Measurements from ENCODE around the gene CASKIN2. TPM values are rescaled to one million over a fixed set of nuclear protein-coding genes. Genes with fewer than 3 reads are reported as not detected.

The CASKIN2 gene
- total and polyA plus RNA-seq, 10 of the 15 experiments (the other 5 are each of a cell fraction or from before 2014, with no cell fraction given), result 0.02 to 2.7 (median 0.44) TPM; not detected in 1

DNA sequence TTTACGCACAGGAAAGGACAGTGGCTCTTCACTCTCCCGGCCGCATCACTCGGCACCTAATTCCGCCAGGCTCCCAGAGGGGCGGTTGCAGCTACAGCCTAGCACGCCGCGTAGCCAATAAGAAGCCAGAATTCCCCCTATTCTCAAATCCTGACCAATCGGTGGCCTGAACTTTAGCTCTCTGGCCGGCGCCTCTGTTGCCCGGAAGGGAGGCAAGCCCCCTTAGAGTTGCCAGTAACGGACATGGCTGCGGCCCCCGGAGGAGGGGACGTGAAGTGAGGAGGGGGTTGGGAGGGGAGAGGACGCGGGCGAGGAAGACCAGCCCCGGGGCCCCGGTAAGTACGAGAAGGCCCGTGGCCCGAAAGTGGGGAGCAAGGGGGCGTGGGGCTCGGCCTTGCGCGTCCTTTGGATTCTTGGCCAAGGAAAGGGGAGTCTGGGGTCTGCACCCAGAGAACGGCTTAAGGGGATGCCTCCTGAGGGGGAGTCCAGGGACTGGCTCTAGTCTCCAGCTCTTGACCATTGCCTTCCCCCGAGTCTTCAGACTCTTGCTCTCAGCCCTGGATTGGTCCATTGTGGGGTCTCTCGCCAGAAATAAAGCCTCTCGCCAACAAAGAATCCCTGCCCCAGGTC, 58.8 kb downstream of the CASKIN2 start, which contains the start of gene TMEM94 (continued):
- TF ChIP-seq TAF1 (IDR thresholded peaks at IDR 0.05; ENCODE audit: borderline replicate concordance, low read depth, low read length) (peak; percentile 94), SPI1 (IDR thresholded peaks at IDR 0.05; ENCODE audit: borderline replicate concordance, insufficient read depth, low read depth, low read length) (no peak), SMARCA5 (IDR thresholded peaks at IDR 0.05) (no peak), IKZF2 (IDR thresholded peaks at IDR 0.05) (no peak), ATF7 (IDR thresholded peaks at IDR 0.05; ENCODE audit: low read depth) (peak; percentile 64), LARP7 (IDR thresholded peaks at IDR 0.05) (peak; percentile 31; the same call in 1 of the 2 replicates), IKZF1 (conservative IDR thresholded peaks at IDR 0.05) (peak; percentile 97), EGR1 (IDR thresholded peaks at IDR 0.05; ENCODE audit: borderline replicate concordance in 1 of 2, low read depth in 2 of 2, low read length in 2 of 2) (no peak), WRNIP1 (IDR thresholded peaks at IDR 0.05; ENCODE audit: borderline replicate concordance, low read depth, low read length) (no peak), STAT3 (IDR thresholded peaks at IDR 0.05; ENCODE audit: low read depth, low read length) (no peak), RB1 (IDR thresholded peaks at IDR 0.05; ENCODE audit: borderline replicate concordance) (no peak; the same call in 1 of the 2 replicates), CHD4 (IDR thresholded peaks at IDR 0.05) (no peak), HDGF (IDR thresholded peaks at IDR 0.05) (no peak), HDAC6 (IDR thresholded peaks at IDR 0.05; ENCODE audit: unreplicated experiment) (no peak), MEF2A (IDR thresholded peaks at IDR 0.05; ENCODE audit: insufficient read depth, low read depth, low read length) (no peak), SREBF1 (IDR thresholded peaks at IDR 0.05; ENCODE audit: low read length) (no peak), CBX3 (IDR thresholded peaks at IDR 0.05; ENCODE audit: borderline replicate concordance, low read depth) (no peak), MXI1 (IDR thresholded peaks at IDR 0.05; ENCODE audit: low read depth, low read length) (0 out of 2 replicates have a peak, but pooled peaks have one; percentile 8), ETV6 (conservative IDR thresholded peaks at IDR 0.05 in 1 of 2, IDR thresholded peaks at IDR 0.05 in 1 of 2; ENCODE audit: borderline replicate concordance in 1 of 2, low read depth in 1 of 2) (no peak), NR2C1 (IDR thresholded peaks at IDR 0.05) (peak; percentile 79), CHD2 (IDR thresholded peaks at IDR 0.05; ENCODE audit: borderline replicate concordance, low read depth, low read length) (peak; percentile 95), BCL11A (IDR thresholded peaks at IDR 0.05; ENCODE audit: low read depth, low read length) (no peak), SMAD1 (IDR thresholded peaks at IDR 0.05; ENCODE audit: low read depth, partially characterized antibody) (no peak)
- TF ChIP-seq, protein P1, sequence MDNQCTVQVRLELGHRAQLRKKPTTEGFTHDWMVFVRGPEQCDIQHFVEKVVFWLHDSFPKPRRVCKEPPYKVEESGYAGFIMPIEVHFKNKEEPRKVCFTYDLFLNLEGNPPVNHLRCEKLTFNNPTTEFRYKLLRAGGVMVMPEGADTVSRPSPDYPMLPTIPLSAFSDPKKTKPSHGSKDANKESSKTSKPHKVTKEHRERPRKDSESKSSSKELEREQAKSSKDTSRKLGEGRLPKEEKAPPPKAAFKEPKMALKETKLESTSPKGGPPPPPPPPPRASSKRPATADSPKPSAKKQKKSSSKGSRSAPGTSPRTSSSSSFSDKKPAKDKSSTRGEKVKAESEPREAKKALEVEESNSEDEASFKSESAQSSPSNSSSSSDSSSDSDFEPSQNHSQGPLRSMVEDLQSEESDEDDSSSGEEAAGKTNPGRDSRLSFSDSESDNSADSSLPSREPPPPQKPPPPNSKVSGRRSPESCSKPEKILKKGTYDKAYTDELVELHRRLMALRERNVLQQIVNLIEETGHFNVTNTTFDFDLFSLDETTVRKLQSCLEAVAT (IDR thresholded peaks at IDR 0.05), result no peak
- TF ChIP-seq, protein P2, sequence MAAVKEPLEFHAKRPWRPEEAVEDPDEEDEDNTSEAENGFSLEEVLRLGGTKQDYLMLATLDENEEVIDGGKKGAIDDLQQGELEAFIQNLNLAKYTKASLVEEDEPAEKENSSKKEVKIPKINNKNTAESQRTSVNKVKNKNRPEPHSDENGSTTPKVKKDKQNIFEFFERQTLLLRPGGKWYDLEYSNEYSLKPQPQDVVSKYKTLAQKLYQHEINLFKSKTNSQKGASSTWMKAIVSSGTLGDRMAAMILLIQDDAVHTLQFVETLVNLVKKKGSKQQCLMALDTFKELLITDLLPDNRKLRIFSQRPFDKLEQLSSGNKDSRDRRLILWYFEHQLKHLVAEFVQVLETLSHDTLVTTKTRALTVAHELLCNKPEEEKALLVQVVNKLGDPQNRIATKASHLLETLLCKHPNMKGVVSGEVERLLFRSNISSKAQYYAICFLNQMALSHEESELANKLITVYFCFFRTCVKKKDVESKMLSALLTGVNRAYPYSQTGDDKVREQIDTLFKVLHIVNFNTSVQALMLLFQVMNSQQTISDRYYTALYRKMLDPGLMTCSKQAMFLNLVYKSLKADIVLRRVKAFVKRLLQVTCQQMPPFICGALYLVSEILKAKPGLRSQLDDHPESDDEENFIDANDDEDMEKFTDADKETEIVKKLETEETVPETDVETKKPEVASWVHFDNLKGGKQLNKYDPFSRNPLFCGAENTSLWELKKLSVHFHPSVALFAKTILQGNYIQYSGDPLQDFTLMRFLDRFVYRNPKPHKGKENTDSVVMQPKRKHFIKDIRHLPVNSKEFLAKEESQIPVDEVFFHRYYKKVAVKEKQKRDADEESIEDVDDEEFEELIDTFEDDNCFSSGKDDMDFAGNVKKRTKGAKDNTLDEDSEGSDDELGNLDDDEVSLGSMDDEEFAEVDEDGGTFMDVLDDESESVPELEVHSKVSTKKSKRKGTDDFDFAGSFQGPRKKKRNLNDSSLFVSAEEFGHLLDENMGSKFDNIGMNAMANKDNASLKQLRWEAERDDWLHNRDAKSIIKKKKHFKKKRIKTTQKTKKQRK (IDR thresholded peaks at IDR 0.05; ENCODE audit: low read depth, low read length), result peak; percentile 44; the same call in 1 of the 2 replicates
- TF ChIP-seq, protein P3, sequence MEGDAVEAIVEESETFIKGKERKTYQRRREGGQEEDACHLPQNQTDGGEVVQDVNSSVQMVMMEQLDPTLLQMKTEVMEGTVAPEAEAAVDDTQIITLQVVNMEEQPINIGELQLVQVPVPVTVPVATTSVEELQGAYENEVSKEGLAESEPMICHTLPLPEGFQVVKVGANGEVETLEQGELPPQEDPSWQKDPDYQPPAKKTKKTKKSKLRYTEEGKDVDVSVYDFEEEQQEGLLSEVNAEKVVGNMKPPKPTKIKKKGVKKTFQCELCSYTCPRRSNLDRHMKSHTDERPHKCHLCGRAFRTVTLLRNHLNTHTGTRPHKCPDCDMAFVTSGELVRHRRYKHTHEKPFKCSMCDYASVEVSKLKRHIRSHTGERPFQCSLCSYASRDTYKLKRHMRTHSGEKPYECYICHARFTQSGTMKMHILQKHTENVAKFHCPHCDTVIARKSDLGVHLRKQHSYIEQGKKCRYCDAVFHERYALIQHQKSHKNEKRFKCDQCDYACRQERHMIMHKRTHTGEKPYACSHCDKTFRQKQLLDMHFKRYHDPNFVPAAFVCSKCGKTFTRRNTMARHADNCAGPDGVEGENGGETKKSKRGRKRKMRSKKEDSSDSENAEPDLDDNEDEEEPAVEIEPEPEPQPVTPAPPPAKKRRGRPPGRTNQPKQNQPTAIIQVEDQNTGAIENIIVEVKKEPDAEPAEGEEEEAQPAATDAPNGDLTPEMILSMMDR (IDR thresholded peaks at IDR 0.05 in 2 of 3, conservative IDR thresholded peaks at IDR 0.05 in 1 of 3; ENCODE audit: control insufficient read depth in 2 of 3, extremely low read depth in 1 of 3, insufficient read depth in 1 of 3, low read depth in 3 of 3, low read length in 3 of 3), result no peak

All from GM12878 (cell line).